ENCODE measurements around the gene OGFOD3. TPM values are rescaled to one million over a fixed set of nuclear protein-coding genes. Genes with fewer than 3 reads are reported as not detected.

Gene OGFOD3
- total RNA-seq, 4 donors from 2014 or later: 7.9 to 27.5 (median 25.9) TPM

GRCh38 chr17:82415786-82416185 lies 2.6 kb downstream of the OGFOD3 start:
- H3K27ac ChIP-seq: no peak overlapping the region
- peaks cover 4 to 26% (median 20%) of the 10 kb centered on the region in 4 donors for H3K4me1 ChIP-seq
- intact Hi-C loops (cut with DNase I; ENCODE audit: low total_unique reads): no loop called here
- in situ Hi-C loops (cut with MboI; ENCODE audit: low pct_ligation_motif_present in 1 of 4, low pct_unique_long_range_greater_than_20kb in 1 of 4, low sequenced_read_pairs in 3 of 4): loop anchor here in 2 of 4 donors (5.0 to 10.0 kb wide), 2 partner anchors 61 to 63 kb away; partner anchors contain the start of gene TEX19 (in 1 of the 2)
- no peaks in the 10 kb centered on the region for H3K27me3 ChIP-seq
- TF ChIP-seq POLR2A (IDR thresholded peaks at IDR 0.05) (no peak), EP300 (IDR thresholded peaks at IDR 0.05; ENCODE audit: low read depth) (no peak), CTCF (IDR thresholded peaks at IDR 0.05) (no peak), POLR2AphosphoS5 (IDR thresholded peaks at IDR 0.05) (no peak)
- no peak overlapping the region for H3K4me3 ChIP-seq
- no peaks in the 10 kb centered on the region for H3K9me3 ChIP-seq
- H3K36me3 ChIP-seq: no peaks in the 10 kb centered on the region
- WGBS, 2 donors (ENCODE audit: low coverage in 1 of 2): 93 to 96% methylated on average over 6 to 9 of the region's 9 CpGs
- no peak for DNase-seq

- no peaks in the 10 kb centered on the region for H3K27me3 ChIP-seq
- peaks cover 4 to 26% (median 20%) of the 10 kb centered on the region in 4 donors for H3K4me1 ChIP-seq
- DNase-seq: no peak
- H3K4me3 ChIP-seq: no peak overlapping the region
- in situ Hi-C loops (cut with MboI; ENCODE audit: low pct_ligation_motif_present in 1 of 4, low pct_unique_long_range_greater_than_20kb in 1 of 4, low sequenced_read_pairs in 3 of 4) (loop anchor here in 2 of 4 donors (5.0 to 10.0 kb wide), 2 partner anchors 61 to 63 kb away; partner anchors contain the start of gene TEX19 (in 1 of the 2)), intact Hi-C loops (cut with DNase I; ENCODE audit: low total_unique reads) (no loop called here)
- no peak overlapping the region for H3K27ac ChIP-seq
- H3K36me3 ChIP-seq: no peaks in the 10 kb centered on the region
- no peaks in the 10 kb centered on the region for H3K9me3 ChIP-seq
- 94% methylated on average over 19 of the region's 26 CpGs; no CpG with 5 or more reads in 1 of the 2 donors for WGBS, 2 donors (ENCODE audit: low coverage in 1 of 2)
- TF ChIP-seq EP300 (IDR thresholded peaks at IDR 0.05; ENCODE audit: low read depth) (no peak), POLR2AphosphoS5 (IDR thresholded peaks at IDR 0.05) (no peak), CTCF (IDR thresholded peaks at IDR 0.05) (no peak), POLR2A (IDR thresholded peaks at IDR 0.05) (no peak)
These were observed 3.0 kb downstream of the OGFOD3 start for GRCh38 chr17:82415336-82415735.

- H3K9me3 ChIP-seq: no peaks in the 10 kb centered on the region
- H3K36me3 ChIP-seq: no peaks in the 10 kb centered on the region
- WGBS, 2 donors (ENCODE audit: low coverage in 1 of 2): 15 to 23% methylated on average over 15 to 38 of the region's 38 CpGs
- H3K27ac ChIP-seq: no peak overlapping the region
- no peak overlapping the region for H3K4me3 ChIP-seq
- intact Hi-C loops (cut with DNase I; ENCODE audit: low total_unique reads): loop anchor here (5.0 kb wide), 1 partner anchor 57 kb away; the partner anchor contains the start of gene TEX19
- DNase-seq: peak; percentile 73
- in situ Hi-C loops (cut with MboI; ENCODE audit: low pct_ligation_motif_present in 1 of 4, low pct_unique_long_range_greater_than_20kb in 1 of 4, low sequenced_read_pairs in 3 of 4): loop anchor here in 2 of 4 donors (5.0 to 10.0 kb wide), 2 partner anchors 60 to 62 kb away; partner anchors contain the start of gene TEX19 (in 1 of the 2)
- peak; percentile 59 to 83 (median 72) for TF ChIP-seq CTCF (IDR thresholded peaks at IDR 0.05)
- no peak for TF ChIP-seq POLR2AphosphoS5 (IDR thresholded peaks at IDR 0.05)
- H3K27me3 ChIP-seq: no peaks in the 10 kb centered on the region
- H3K4me1 ChIP-seq: peaks cover 4 to 23% (median 19%) of the 10 kb centered on the region in 4 donors
These were observed 3.7 kb downstream of the OGFOD3 start for GRCh38 chr17:82414548-82415281.

Measured in transverse colon (tissue), 4 donors.